Measurements from ENCODE around the gene HSPA1A. TPM values are rescaled to one million over a fixed set of nuclear protein-coding genes. Genes with fewer than 3 reads are reported as not detected.

Gene HSPA1A
- total and polyA plus RNA-seq, 9 of the 15 experiments (the other 6 are each of a cell fraction or from before 2014, with no cell fraction given), result 2.2 to 273 (median 107) TPM

DNA sequence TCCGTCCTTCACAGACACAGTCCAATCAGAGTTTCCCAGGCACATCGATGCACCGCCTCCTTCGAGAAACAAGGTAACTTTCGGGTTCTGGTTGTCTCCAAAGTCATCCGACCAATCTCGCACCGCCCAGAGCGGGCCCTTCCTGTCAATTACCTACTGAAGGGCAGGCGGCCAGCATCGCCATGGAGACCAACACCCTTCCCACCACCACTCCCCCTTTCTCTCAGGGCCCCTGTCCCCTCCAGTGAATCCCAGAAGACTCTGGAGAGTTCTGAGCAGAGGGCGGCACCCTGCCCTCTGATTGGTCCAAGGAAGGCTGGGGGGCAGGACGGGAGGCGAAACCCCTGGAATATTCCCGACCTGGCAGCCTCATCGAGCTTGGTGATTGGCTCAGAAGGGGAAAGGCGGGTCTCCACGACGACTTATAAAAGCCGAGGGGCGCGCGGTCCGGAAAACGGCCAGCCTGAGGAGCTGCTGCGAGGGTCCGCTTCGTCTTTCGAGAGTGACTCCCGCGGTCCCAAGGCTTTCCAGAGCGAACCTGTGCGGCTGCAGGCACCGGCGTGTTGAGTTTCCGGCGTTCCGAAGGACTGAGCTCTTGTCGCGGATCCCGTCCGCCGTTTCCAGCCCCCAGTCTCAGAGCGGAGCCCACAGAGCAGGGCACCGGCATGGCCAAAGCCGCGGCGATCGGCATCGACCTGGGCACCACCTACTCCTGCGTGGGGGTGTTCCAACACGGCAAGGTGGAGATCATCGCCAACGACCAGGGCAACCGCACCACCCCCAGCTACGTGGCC lies 12.1 kb downstream of the HSPA1A start, which contains the start of gene HSPA1B (continued):
- TF ChIP-seq HDAC8 (tag; IDR thresholded peaks at IDR 0.05) (peak; percentile 75; the same call in 1 of the 2 replicates), POU5F1 (IDR thresholded peaks at IDR 0.05; ENCODE audit: borderline replicate concordance, low read depth, low read length, partially characterized antibody) (peak; percentile 24), ZBTB1 (CRISPR knock-in tag; IDR thresholded peaks at IDR 0.05; ENCODE audit: borderline replicate concordance, low read depth) (peak; percentile 10), ZNF780A (CRISPR knock-in tag; IDR thresholded peaks at IDR 0.05) (no peak), TCF7L2 (IDR thresholded peaks at IDR 0.05; ENCODE audit: low read depth, low read length) (no peak), ZNF589 (CRISPR knock-in tag; IDR thresholded peaks at IDR 0.05; ENCODE audit: low read depth) (no peak), KDM2B (CRISPR knock-in tag; IDR thresholded peaks at IDR 0.05) (peak; percentile 99), ZNF263 (CRISPR knock-in tag; IDR thresholded peaks at IDR 0.05; ENCODE audit: borderline replicate concordance) (no peak; the same call in 1 of the 2 replicates), CSDE1 (IDR thresholded peaks at IDR 0.05) (no peak), EGR1 (conservative IDR thresholded peaks at IDR 0.05) (no peak), ETV6 (IDR thresholded peaks at IDR 0.05; ENCODE audit: borderline replicate concordance in 1 of 2, low read depth in 2 of 2, low read length in 1 of 2) (no peak; a peak in 1 of 4 replicates), ETV6 (CRISPR knock-in tag; IDR thresholded peaks at IDR 0.05; ENCODE audit: borderline replicate concordance) (0 out of 2 replicates have a peak, but pooled peaks have one; percentile 44), TAF9B (IDR thresholded peaks at IDR 0.05; ENCODE audit: partially characterized antibody) (no peak), PTBP1 (IDR thresholded peaks at IDR 0.05; ENCODE audit: low read depth, low read length) (no peak), PHTF2 (CRISPR knock-in tag; IDR thresholded peaks at IDR 0.05) (peak; percentile 99; the same call in 1 of the 2 replicates), NR3C1 (CRISPR knock-in tag; IDR thresholded peaks at IDR 0.05) (no peak), NEUROD1 (IDR thresholded peaks at IDR 0.05; ENCODE audit: borderline replicate concordance, low read depth, low read length, partially characterized antibody) (peak; percentile 60), ZNF3 (CRISPR knock-in tag; IDR thresholded peaks at IDR 0.05) (no peak)
- TF ChIP-seq, protein P1, sequence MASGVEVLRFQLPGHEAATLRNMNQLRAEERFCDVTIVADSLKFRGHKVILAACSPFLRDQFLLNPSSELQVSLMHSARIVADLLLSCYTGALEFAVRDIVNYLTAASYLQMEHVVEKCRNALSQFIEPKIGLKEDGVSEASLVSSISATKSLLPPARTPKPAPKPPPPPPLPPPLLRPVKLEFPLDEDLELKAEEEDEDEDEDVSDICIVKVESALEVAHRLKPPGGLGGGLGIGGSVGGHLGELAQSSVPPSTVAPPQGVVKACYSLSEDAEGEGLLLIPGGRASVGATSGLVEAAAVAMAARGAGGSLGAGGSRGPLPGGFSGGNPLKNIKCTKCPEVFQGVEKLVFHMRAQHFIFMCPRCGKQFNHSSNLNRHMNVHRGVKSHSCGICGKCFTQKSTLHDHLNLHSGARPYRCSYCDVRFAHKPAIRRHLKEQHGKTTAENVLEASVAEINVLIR (CRISPR knock-in tag; IDR thresholded peaks at IDR 0.05), result peak; percentile 45; the same call in 1 of the 2 replicates
- TF ChIP-seq, protein P2, sequence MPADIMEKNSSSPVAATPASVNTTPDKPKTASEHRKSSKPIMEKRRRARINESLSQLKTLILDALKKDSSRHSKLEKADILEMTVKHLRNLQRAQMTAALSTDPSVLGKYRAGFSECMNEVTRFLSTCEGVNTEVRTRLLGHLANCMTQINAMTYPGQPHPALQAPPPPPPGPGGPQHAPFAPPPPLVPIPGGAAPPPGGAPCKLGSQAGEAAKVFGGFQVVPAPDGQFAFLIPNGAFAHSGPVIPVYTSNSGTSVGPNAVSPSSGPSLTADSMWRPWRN (IDR thresholded peaks at IDR 0.05; ENCODE audit: low read depth), result no peak
- TF ChIP-seq, protein P3, sequence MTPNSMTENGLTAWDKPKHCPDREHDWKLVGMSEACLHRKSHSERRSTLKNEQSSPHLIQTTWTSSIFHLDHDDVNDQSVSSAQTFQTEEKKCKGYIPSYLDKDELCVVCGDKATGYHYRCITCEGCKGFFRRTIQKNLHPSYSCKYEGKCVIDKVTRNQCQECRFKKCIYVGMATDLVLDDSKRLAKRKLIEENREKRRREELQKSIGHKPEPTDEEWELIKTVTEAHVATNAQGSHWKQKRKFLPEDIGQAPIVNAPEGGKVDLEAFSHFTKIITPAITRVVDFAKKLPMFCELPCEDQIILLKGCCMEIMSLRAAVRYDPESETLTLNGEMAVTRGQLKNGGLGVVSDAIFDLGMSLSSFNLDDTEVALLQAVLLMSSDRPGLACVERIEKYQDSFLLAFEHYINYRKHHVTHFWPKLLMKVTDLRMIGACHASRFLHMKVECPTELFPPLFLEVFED (CRISPR knock-in tag; conservative IDR thresholded peaks at IDR 0.05), result peak; percentile 97
